HepG2 (cell line): ENCODE results near the gene MBD2. TPM values are rescaled to one million over a fixed set of nuclear protein-coding genes. Genes with fewer than 3 reads are reported as not detected.

Experiments
- ATAC-seq: fragments of 200-7000 bp; cut with Tn5 transposase; 3 replicates; pipeline ENCODE4 v1.9.1; 2020; ENCODE audit warnings: mild to moderate bottlenecking, moderate library complexity
- BruUV-seq: library from RNA; stranded (reverse); fragments of 400-500 nt; replicated peaks from 2 replicates; lab custom pipeline; 2021; lab: Mats Ljungman, UMichigan
- CTCF ChIA-PET: fragments of 300-600 bp; formaldehyde crosslinking; extraction: SDS; loops from one replicate; lab custom pipeline; 2021; ENCODE audit warnings: low total read pairs, inconsistent platforms, low intra/inter-chr PET ratio; lab: Yijun Ruan, JAX
- POLR2A ChIA-PET: fragments of 350-600 bp; sonication (Branson Sonifier 250); formaldehyde crosslinking; loops from one replicate; lab custom pipeline; 2020; ENCODE audit warnings: antibody characterized with exemption, inconsistent platforms; lab: Yijun Ruan, JAX
- DNase-seq: peaks from one replicate; pipeline ENCODE4 v3.0.0-alpha.2; 2015; ENCODE audit warnings: low spot score
- FAIRE-seq: peaks from 3 replicates; lab custom pipeline; 2011; peaks lifted over from hg19 to GRCh38; lab: Jason Lieb, UNC
- H2AFZ ChIP-seq: one replicate; pipeline ENCODE4 v1.6.1; 2011; ENCODE audit warnings: low read length, inconsistent platforms
- H3K27ac ChIP-seq: fragments of 300-600 bp; 3 replicates; pipeline ENCODE4 v1.8.0; 2011; ENCODE audit warnings: mixed run types, mild to moderate bottlenecking, mixed read lengths, low read length, inconsistent platforms; ENCODE audit not compliant: insufficient read depth; ENCODE audit errors: extremely low read length
- H3K27me3 ChIP-seq, 2 experiments: fragments of 200-600 bp in 1 of 2; 2 replicates in 1 of 2; 3 replicates in 1 of 2; pipeline versions ENCODE4 v1.6.0 to v1.8.0; 2011; ENCODE audit warnings: low read length in 2 of 2, mild to moderate bottlenecking in 2 of 2, moderate library complexity in 2 of 2, inconsistent platforms in 1 of 2; ENCODE audit not compliant: insufficient read depth in 2 of 2, control insufficient read depth in 1 of 2
- H3K36me3 ChIP-seq, 2 experiments: fragments of 200-600 bp in 1 of 2; replicated peaks in 1 of 2; 2 replicates in 1 of 2; 3 replicates in 1 of 2; pipeline versions ENCODE4 v1.5.1 to v1.8.0; 2011; ENCODE audit warnings: low read length in 2 of 2, inconsistent platforms in 1 of 2; ENCODE audit not compliant: insufficient read depth in 2 of 2, control insufficient read depth in 1 of 2
- H3K4me1 ChIP-seq: 2 replicates; pipeline ENCODE4 v1.5.1; 2012; ENCODE audit warnings: low read length, inconsistent platforms; ENCODE audit not compliant: insufficient read depth
- H3K4me2 ChIP-seq: 2 replicates; pipeline ENCODE4 v1.6.0; 2011; ENCODE audit warnings: low read depth, low read length, inconsistent platforms
- H3K4me3 ChIP-seq, 3 experiments: fragments of 200-600 bp in 1 of 3; sonication (generic), shearing (Covaris generic) in 1 of 3; replicated peaks in 1 of 3; 2 replicates each; pipeline ENCODE4 v1.5.1; 2011 to 2016; ENCODE audit warnings: low read length in 3 of 3, inconsistent platforms in 2 of 3, low read depth in 2 of 3, mild to moderate bottlenecking in 2 of 3, control low read depth in 1 of 3, mixed read lengths in 1 of 3; ENCODE audit not compliant: insufficient read depth in 1 of 3
- H3K79me2 ChIP-seq: one replicate; pipeline ENCODE4 v1.6.1; 2011; ENCODE audit warnings: low read length, inconsistent platforms; ENCODE audit not compliant: insufficient read depth
- H3K9ac ChIP-seq: 2 replicates; pipeline ENCODE4 v1.6.0; 2011; ENCODE audit warnings: mild to moderate bottlenecking, low read depth, low read length, inconsistent platforms; ENCODE audit not compliant: insufficient read depth
- H3K9me3 ChIP-seq: 2 replicates; pipeline ENCODE4 v1.5.1; 2012; ENCODE audit warnings: mild to moderate bottlenecking, low read length
- H4K20me1 ChIP-seq: 2 replicates; pipeline ENCODE4 v1.6.0; 2011; ENCODE audit warnings: inconsistent platforms, mild to moderate bottlenecking, low read length, moderate library complexity; ENCODE audit not compliant: insufficient read depth
- EHMT2 ChIP-seq: fragments of 200-600 bp; sonication (generic); IDR thresholded peaks from 2 replicates; pipeline ENCODE4 v1.7.0; 2017; ENCODE audit warnings: antibody characterized with exemption, low read depth, low read length, borderline replicate concordance
- SIN3B ChIP-seq: fragments of 150-350 bp; IDR thresholded peaks from 2 replicates; pipeline ENCODE4 v1.6.1; 2014; ENCODE audit warnings: low read length
- ZHX2 ChIP-seq, 2 experiments: sonication (generic) in 1 of 2; formaldehyde crosslinking in 1 of 2; IDR thresholded peaks; 2 replicates each; pipeline versions ENCODE4 v1.6.1 to v1.9.0; 2014 to 2022; ENCODE audit warnings: antibody characterized with exemption in 1 of 2, borderline replicate concordance in 1 of 2, inconsistent platforms in 1 of 2, low read depth in 1 of 2, missing genetic modification reagents in 1 of 2
- WGBS: methylation state at CpG from one replicate; pipeline ENCODE4 v1.1.6; 2017; ENCODE audit warnings: low lambda C conversion rate; 5-methylcytosine and 5-hydroxymethylcytosine counted together
- in situ Hi-C: cut with HindIII; loops from 2 replicates; pipeline ENCODE4 v1.10.0; 2017; ENCODE audit warnings: low pct_unique_long_range_greater_than_20kb; ENCODE audit not compliant: extremely low pct_ligation_motif_present
- intact Hi-C: fragments of 100-400 bp; cut with micrococcal nuclease; formaldehyde crosslinking; loops from one replicate; pipeline ENCODE4 v1.10.0; 2022; ENCODE audit not compliant: unreplicated experiment
- polyA plus RNA-seq, 8 experiments: library from polyadenylated mRNA; depleted of rRNA in 3 of 8; stranded (reverse) in 7 of 8; unstranded in 1 of 8; fragments of >200 nt; fragmentation: Illumina TruSeq in 4 of 8; extraction: Trizol in 4 of 8; gene quantifications; 2 replicates each; pipeline versions ENCODE4 v1.2.1 to v1.2.3, GENCODE V29; 2011 to 2016; ENCODE audit warnings: low read depth in 4 of 8, missing spikeins in 1 of 8, mixed read lengths in 1 of 8; ENCODE audit not compliant: insufficient read depth in 1 of 8
- total RNA-seq, 5 experiments: library from RNA; depleted of rRNA; stranded (reverse); fragments of >200 nt; fragmentation: Illumina TruSeq; extraction: Trizol; gene quantifications; 2 replicates each; pipeline ENCODE4 v1.2.3, GENCODE V29; 2016; ENCODE audit warnings: low read depth in 1 of 5
- TF ChIP-seq, protein P1 (sequence below): IDR thresholded peaks from 2 replicates; pipeline ENCODE4 v1.6.1; 2016; ENCODE audit warnings: control low read depth

Gene MBD2
- total and polyA plus RNA-seq, 2 of the 13 experiments (the other 11 are each of a cell fraction or from before 2014, with no cell fraction given): 19.1 to 38.5 TPM

DNA sequence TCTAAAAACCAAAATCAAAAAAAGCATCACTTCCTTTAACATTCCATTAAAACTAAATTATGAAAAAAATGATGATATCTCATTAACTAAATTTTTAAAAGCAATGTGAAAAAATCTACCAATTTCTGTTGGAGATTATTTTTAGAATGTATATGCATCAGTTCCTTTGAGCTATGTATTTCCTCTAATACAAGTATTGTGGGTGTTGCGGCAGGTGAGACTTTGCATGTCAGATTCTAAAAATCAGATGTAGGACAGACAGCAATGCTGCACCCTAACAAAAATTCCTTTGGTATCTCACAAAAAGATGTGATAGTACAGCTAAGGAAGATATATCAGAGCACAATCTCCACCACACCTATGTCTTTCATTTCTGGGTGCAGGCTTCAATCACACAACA is 6.8 kb downstream of the MBD2 start:
- ChIA-PET CTCF (no interaction called here), POLR2A (no interaction called here)
- no peak overlapping the region for H3K4me2 ChIP-seq
- H3K36me3 ChIP-seq: no peaks in the 10 kb centered on the region
- H3K27me3 ChIP-seq: no peaks in the 10 kb centered on the region
- in situ Hi-C loops: no loop called here
- no peaks in the 10 kb centered on the region for H3K9me3 ChIP-seq
- no TSS peak for BruUV-seq
- DNase-seq: no peak
- no peak overlapping the region for H2AFZ ChIP-seq
- H4K20me1 ChIP-seq: peaks cover 6% of the 10 kb centered on the region; the same call in 1 of the 2 replicates
- no peak overlapping the region for H3K4me3 ChIP-seq
- peaks cover 81% of the 10 kb centered on the region for H3K79me2 ChIP-seq
- H3K4me1 ChIP-seq: peaks cover 38% of the 10 kb centered on the region
- H3K9ac ChIP-seq: no peak overlapping the region
- TF ChIP-seq, protein P1, sequence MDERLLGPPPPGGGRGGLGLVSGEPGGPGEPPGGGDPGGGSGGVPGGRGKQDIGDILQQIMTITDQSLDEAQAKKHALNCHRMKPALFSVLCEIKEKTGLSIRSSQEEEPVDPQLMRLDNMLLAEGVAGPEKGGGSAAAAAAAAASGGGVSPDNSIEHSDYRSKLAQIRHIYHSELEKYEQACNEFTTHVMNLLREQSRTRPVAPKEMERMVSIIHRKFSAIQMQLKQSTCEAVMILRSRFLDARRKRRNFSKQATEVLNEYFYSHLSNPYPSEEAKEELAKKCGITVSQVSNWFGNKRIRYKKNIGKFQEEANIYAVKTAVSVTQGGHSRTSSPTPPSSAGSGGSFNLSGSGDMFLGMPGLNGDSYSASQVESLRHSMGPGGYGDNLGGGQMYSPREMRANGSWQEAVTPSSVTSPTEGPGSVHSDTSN: no peak
- TF ChIP-seq SIN3B (no peak), EHMT2 (no peak), ZHX2 (IDR thresholded peaks at IDR 0.05; ENCODE audit: low read depth) (no peak), ZHX2 (CRISPR knock-in tag; IDR thresholded peaks at IDR 0.05; ENCODE audit: borderline replicate concordance) (no peak)
- TF ChIP-seq, all 625 proteins: peak for 0
- ATAC-seq (no peak), FAIRE-seq (no peak)
- 96% methylated on average over 1 of the region's 1 CpG for WGBS
- intact Hi-C loops: no loop called here
- no peak overlapping the region for H3K27ac ChIP-seq
